ENCODE measurements around the gene DNAH2.
"Not testable (repeated sequence)": the region's sequence is repeated elsewhere in the genome, so short reads cannot be mapped to it uniquely, and the experiment has no call there.

DNAH2 gene

GRCh38 chr17:7856811-7857712 lies 139.5 kb downstream of the DNAH2 start, which contains the start of gene NAA38:
Gene NAA38 (minus strand): TSS chr17:7857559. CDS start chr17:7857463, 96 bp downstream.
- Histone ChIP-seq H3K27me3 (no peaks in the 10 kb centered on the region), H3K9me3 (no peaks in the 10 kb centered on the region), H3K4me1 (peaks cover 1% of the 10 kb centered on the region; the same call in 1 of the 2 replicates), H3K36me3 (peaks cover 14% of the 10 kb centered on the region), H3K4me3 (ENCODE audit: low read depth, low read length) (peak within 1 kb of the TSS; percentile 79)
- TF ChIP-seq CTCF (IDR thresholded peaks at IDR 0.05; ENCODE audit: low read depth, low read length): peak; percentile 26; the same call in 1 of the 2 replicates
- peak; percentile 91 for DNase-seq

GRCh38 chr17:7857713-7858521 lies 140.4 kb downstream of the DNAH2 start, which contains the start of gene CYB5D1:
Gene CYB5D1 (plus strand): TSS chr17:7858003. CDS start chr17:7858135, 132 bp downstream.
- Histone ChIP-seq H3K9me3 (no peaks in the 10 kb centered on the region), H3K27me3 (no peaks in the 10 kb centered on the region), H3K36me3 (peaks cover 6% of the 10 kb centered on the region), H3K4me1 (no peaks in the 10 kb centered on the region), H3K4me3 (ENCODE audit: low read depth, low read length) (peak within 1 kb of the TSS; percentile 79)
- DNase-seq: peak; percentile 82
- no peak for TF ChIP-seq CTCF (IDR thresholded peaks at IDR 0.05; ENCODE audit: low read depth, low read length)

- Histone ChIP-seq H3K36me3 (peaks cover 4% of the 10 kb centered on the region; the same call in 1 of the 2 replicates), H3K27me3 (no peaks in the 10 kb centered on the region), H3K4me1 (no peaks in the 10 kb centered on the region), H3K9me3 (no peaks in the 10 kb centered on the region), H3K4me3 (ENCODE audit: low read depth, low read length) (peak overlapping the region; percentile 79)
- TF ChIP-seq CTCF (IDR thresholded peaks at IDR 0.05; ENCODE audit: low read depth, low read length): peak; percentile 33
- DNase-seq: peak; percentile 52
Measured at GRCh38 chr17:7858522-7858810, 140.9 kb downstream of the DNAH2 start.

- no peak for TF ChIP-seq CTCF (IDR thresholded peaks at IDR 0.05; ENCODE audit: low read depth, low read length)
- DNase-seq: no peak
- Histone ChIP-seq H3K4me3 (ENCODE audit: low read depth, low read length) (peak overlapping the region; percentile 79), H3K36me3 (peaks cover 4% of the 10 kb centered on the region; the same call in 1 of the 2 replicates), H3K9me3 (no peaks in the 10 kb centered on the region), H3K4me1 (no peaks in the 10 kb centered on the region), H3K27me3 (no peaks in the 10 kb centered on the region)
Measured at GRCh38 chr17:7859028-7859427, 141.5 kb downstream of the DNAH2 start.

GRCh38 chr17:7862692-7863437 lies 145.3 kb downstream of the DNAH2 start:
- Histone ChIP-seq H3K27me3 (no peaks in the 10 kb centered on the region), H3K9me3 (no peaks in the 10 kb centered on the region), H3K36me3 (peaks cover 4% of the 10 kb centered on the region; the same call in 1 of the 2 replicates), H3K4me1 (no peaks in the 10 kb centered on the region), H3K4me3 (ENCODE audit: low read depth, low read length) (no peak overlapping the region)
- peak; percentile 56 for TF ChIP-seq CTCF (IDR thresholded peaks at IDR 0.05; ENCODE audit: low read depth, low read length)
- no peak for DNase-seq

GRCh38 chr17:7864384-7864783 lies 146.8 kb downstream of the DNAH2 start:
- not testable (repeated sequence) for H3K9me3 ChIP-seq; H3K27me3 ChIP-seq; H3K36me3 ChIP-seq; H3K4me3 ChIP-seq (ENCODE audit: low read depth, low read length); H3K4me1 ChIP-seq; DNase-seq

Data from BE2C (cell line).